Measurements from ENCODE around the gene SEC23IP. TPM values are rescaled to one million over a fixed set of nuclear protein-coding genes. Genes with fewer than 3 reads are reported as not detected.
"Not testable (repeated sequence)": the region's sequence is repeated elsewhere in the genome, so short reads cannot be mapped to it uniquely, and the experiment has no call there.

Gene SEC23IP
- total RNA-seq, 1 donor from 2014 or later = 65.2 TPM

DNA sequence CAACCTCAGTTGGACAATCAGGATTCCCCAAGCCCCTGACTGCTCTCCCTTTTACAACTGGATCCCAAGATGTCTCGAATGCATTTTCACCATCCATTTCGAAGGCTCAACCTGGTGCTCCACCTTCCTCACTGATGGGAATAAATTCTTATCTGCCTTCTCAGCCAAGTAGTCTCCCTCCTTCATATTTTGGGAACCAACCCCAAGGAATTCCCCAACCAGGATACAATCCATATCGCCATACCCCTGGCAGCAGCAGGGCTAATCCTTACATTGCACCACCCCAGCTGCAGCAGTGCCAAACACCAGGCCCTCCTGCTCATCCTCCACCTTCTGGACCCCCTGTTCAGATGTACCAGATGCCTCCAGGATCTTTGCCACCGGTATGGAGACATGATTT, 6.0 kb downstream of the SEC23IP start:
- Mint-ChIP-seq H3K36me3 (ENCODE audit: low read depth) (peaks cover 3% of the 10 kb centered on the region), H3K4me3 (ENCODE audit: unreplicated experiment) (no peak overlapping the region), H3K27me3 (ENCODE audit: low read depth) (no peaks in the 10 kb centered on the region), H3K9me3 (ENCODE audit: low read depth) (no peaks in the 10 kb centered on the region), H3K27ac (ENCODE audit: unreplicated experiment) (no peak overlapping the region), H3K4me1 (ENCODE audit: low read depth) (peaks cover 38% of the 10 kb centered on the region)
- no peak for DNase-seq (ENCODE audit: low spot score)
- TF ChIP-seq, protein P1, sequence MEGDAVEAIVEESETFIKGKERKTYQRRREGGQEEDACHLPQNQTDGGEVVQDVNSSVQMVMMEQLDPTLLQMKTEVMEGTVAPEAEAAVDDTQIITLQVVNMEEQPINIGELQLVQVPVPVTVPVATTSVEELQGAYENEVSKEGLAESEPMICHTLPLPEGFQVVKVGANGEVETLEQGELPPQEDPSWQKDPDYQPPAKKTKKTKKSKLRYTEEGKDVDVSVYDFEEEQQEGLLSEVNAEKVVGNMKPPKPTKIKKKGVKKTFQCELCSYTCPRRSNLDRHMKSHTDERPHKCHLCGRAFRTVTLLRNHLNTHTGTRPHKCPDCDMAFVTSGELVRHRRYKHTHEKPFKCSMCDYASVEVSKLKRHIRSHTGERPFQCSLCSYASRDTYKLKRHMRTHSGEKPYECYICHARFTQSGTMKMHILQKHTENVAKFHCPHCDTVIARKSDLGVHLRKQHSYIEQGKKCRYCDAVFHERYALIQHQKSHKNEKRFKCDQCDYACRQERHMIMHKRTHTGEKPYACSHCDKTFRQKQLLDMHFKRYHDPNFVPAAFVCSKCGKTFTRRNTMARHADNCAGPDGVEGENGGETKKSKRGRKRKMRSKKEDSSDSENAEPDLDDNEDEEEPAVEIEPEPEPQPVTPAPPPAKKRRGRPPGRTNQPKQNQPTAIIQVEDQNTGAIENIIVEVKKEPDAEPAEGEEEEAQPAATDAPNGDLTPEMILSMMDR (IDR thresholded peaks at IDR 0.05) = no peak

DNA sequence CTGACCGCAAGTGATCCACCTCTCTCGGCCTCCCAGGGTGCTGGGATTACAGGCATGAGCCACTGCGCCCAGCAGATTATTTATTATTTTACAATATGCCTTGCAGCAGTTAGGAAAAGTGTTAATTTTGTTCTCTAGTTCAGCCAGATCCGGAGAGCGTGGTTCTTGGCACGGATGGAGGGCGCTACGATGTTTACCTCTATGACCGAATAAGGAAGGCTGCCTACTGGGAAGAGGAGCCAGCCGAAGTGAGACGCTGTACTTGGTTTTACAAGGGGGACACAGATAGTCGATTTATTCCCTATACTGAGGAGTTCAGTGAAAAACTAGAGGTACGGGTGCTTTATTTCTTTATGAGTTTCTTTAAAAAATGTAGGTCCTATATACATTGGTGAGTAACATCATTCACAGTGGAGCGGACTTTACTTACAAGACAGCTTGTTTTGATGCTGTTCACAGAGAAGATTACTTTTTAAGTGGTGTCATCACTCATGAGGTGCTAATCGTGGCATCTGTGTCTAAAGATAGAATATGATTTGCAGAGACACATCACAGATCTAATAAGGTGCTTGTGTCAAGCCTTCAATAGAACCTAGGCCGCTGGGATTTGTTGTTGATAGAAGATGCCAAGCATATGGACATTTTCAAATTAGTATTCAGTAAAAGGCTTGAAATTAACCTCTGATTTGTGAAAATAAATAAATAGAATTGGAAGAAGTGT, 11.6 kb downstream of the SEC23IP start:
- no peak overlapping the region for H3K4me3 Mint-ChIP-seq (ENCODE audit: unreplicated experiment)

DNA sequence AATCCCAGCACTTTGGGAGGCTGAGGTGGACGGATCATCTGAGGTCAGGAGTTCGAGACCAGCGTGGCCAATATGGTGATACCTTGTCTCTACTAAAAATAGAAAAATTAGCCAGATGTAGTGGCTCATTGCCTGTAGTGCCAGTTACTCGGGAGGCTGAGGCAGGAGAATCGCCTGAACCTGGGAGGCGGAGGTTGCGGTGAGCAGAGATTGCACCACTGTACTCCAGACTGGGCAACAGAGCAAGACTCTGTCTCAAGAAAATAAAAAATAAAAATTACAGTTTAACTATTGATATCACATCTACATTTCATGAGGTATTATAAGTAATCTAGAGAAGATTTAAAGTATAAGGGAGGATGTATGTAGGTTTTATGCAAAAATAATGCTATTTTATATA, 15.2 kb downstream of the SEC23IP start:
- H3K27me3 Mint-ChIP-seq (ENCODE audit: low read depth); H3K27ac Mint-ChIP-seq (ENCODE audit: unreplicated experiment); DNase-seq (ENCODE audit: low spot score); H3K9me3 Mint-ChIP-seq (ENCODE audit: low read depth); H3K4me1 Mint-ChIP-seq (ENCODE audit: low read depth); H3K4me3 Mint-ChIP-seq (ENCODE audit: unreplicated experiment): not testable (repeated sequence)
- peaks cover 15% of the 10 kb centered on the region for H3K36me3 Mint-ChIP-seq (ENCODE audit: low read depth)

More for the DNA sequence above, 11.6 kb downstream of the SEC23IP start:
- Mint-ChIP-seq H3K9me3 (ENCODE audit: low read depth) (no peaks in the 10 kb centered on the region), H3K4me1 (ENCODE audit: low read depth) (no peaks in the 10 kb centered on the region), H3K36me3 (ENCODE audit: low read depth) (peaks cover 11% of the 10 kb centered on the region), H3K27ac (ENCODE audit: unreplicated experiment) (no peak overlapping the region), H3K27me3 (ENCODE audit: low read depth) (no peaks in the 10 kb centered on the region)
- TF ChIP-seq, protein P1 (IDR thresholded peaks at IDR 0.05) = no peak
- DNase-seq (ENCODE audit: low spot score) = no peak

DNA sequence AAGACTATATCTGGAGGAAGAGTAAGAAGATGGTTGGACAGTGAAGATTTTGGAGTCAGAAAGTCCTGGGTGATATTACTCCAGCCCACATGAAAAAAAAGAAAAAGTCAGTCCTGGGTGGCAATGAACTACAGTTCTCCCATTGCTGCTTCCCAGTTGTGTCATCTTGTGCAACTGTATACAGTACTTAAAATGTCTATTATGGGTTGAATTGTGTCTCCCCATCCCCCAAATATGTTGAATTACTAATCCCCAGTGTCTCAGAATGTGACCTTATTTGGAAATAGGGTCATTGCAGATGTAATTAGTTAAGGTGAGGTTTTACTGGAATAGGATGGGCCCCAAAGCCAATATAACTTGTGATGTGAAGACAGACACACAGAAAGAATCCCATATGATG, 15.6 kb downstream of the SEC23IP start:
- no peaks in the 10 kb centered on the region for H3K9me3 Mint-ChIP-seq (ENCODE audit: low read depth)
- no peak for DNase-seq (ENCODE audit: low spot score)
- no peak overlapping the region for H3K4me3 Mint-ChIP-seq (ENCODE audit: unreplicated experiment)
- H3K27ac Mint-ChIP-seq (ENCODE audit: unreplicated experiment) = no peak overlapping the region
- TF ChIP-seq, protein P1 (IDR thresholded peaks at IDR 0.05) = no peak
- H3K4me1 Mint-ChIP-seq (ENCODE audit: low read depth) = no peaks in the 10 kb centered on the region
- H3K27me3 Mint-ChIP-seq (ENCODE audit: low read depth) = no peaks in the 10 kb centered on the region
- H3K36me3 Mint-ChIP-seq (ENCODE audit: low read depth) = peaks cover 18% of the 10 kb centered on the region

DNA sequence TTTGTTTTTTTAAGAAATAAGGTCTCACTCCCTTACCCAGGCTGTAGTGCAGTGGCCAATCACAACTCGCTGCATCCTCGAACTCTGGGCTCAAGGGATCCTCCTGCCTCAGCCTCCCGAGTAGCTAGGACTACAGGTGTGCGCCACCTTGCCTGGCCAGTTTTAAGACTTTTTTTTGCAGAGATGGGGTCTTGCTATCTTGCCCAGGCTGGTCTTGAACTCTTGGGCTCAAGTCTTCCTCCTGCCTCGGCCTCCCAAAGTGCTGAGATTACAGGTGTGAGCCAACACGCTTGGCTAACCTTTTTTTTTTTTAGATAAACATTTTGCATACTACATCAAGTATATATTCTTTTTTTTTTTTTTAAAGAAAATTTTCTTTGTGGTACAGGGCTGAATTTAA, 18.2 kb downstream of the SEC23IP start:
- no peaks in the 10 kb centered on the region for H3K4me1 Mint-ChIP-seq (ENCODE audit: low read depth)
- no peak for DNase-seq (ENCODE audit: low spot score)
- no peaks in the 10 kb centered on the region for H3K27me3 Mint-ChIP-seq (ENCODE audit: low read depth)
- TF ChIP-seq, protein P1 (IDR thresholded peaks at IDR 0.05) = no peak
- peaks cover 14% of the 10 kb centered on the region for H3K36me3 Mint-ChIP-seq (ENCODE audit: low read depth)
- no peak overlapping the region for H3K4me3 Mint-ChIP-seq (ENCODE audit: unreplicated experiment)
- H3K9me3 Mint-ChIP-seq (ENCODE audit: low read depth) = no peaks in the 10 kb centered on the region
- H3K27ac Mint-ChIP-seq (ENCODE audit: unreplicated experiment) = no peak overlapping the region

DNA sequence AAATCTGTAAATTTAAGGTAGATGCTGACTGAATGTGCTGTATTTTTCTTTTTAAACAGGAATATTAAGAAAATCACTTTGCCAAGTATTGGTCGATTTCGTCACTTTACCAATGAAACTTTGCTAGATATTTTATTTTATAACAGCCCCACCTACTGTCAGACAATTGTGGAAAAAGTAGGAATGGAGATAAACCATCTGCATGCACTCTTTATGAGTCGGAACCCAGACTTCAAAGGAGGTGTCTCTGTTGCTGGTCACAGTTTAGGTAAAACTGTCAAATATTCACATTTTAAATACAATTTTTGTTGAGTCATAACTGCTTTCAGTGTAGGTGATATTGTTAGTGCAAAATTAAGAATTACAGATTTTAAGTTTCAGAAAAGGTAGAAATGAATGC, 25.2 kb downstream of the SEC23IP start:
- Mint-ChIP-seq H3K27me3 (ENCODE audit: low read depth) (no peaks in the 10 kb centered on the region), H3K27ac (ENCODE audit: unreplicated experiment) (no peak overlapping the region), H3K36me3 (ENCODE audit: low read depth) (peaks cover 36% of the 10 kb centered on the region), H3K4me3 (ENCODE audit: unreplicated experiment) (no peak overlapping the region), H3K9me3 (ENCODE audit: low read depth) (no peaks in the 10 kb centered on the region), H3K4me1 (ENCODE audit: low read depth) (peaks cover 6% of the 10 kb centered on the region)
- no peak for DNase-seq (ENCODE audit: low spot score)
- TF ChIP-seq, protein P1 (IDR thresholded peaks at IDR 0.05) = peak; percentile 67

All from chondrocyte (in vitro differentiated cells).